Astrocyte (in vitro differentiated cells and primary cell): ENCODE data around the gene NUBPL. TPM values are rescaled to one million over a fixed set of nuclear protein-coding genes. Genes with fewer than 3 reads are reported as not detected.

Experiments used
- DNase-seq: peaks from one replicate; pipeline ENCODE4 v3.0.0-alpha.2; 2010; ENCODE audit warnings: low read depth
- FAIRE-seq: peaks from 2 replicates; lab custom pipeline; 2011; peaks lifted over from hg19 to GRCh38; lab: Jason Lieb, UNC
- H2AFZ ChIP-seq: 2 replicates; pipeline ENCODE4 v1.6.0; 2012; ENCODE audit warnings: low read depth, low read length, inconsistent platforms
- H3K27ac ChIP-seq: 2 replicates; pipeline ENCODE4 v1.5.1; 2011; ENCODE audit warnings: low read depth, low read length, inconsistent platforms
- H3K27me3 ChIP-seq: 2 replicates; pipeline ENCODE4 v1.6.0; 2011; ENCODE audit warnings: low read length, inconsistent platforms; ENCODE audit not compliant: insufficient read depth
- H3K36me3 ChIP-seq: 2 replicates; pipeline ENCODE4 v1.5.1; 2011; ENCODE audit warnings: low read length, inconsistent platforms; ENCODE audit not compliant: insufficient read depth
- H3K4me1 ChIP-seq: 2 replicates; pipeline ENCODE4 v1.5.1; 2011; ENCODE audit warnings: low read length, inconsistent platforms; ENCODE audit not compliant: insufficient read depth
- H3K4me2 ChIP-seq: 2 replicates; pipeline ENCODE4 v1.6.0; 2012; ENCODE audit warnings: low read length, inconsistent platforms
- H3K4me3 ChIP-seq: 2 replicates; pipeline ENCODE4 v1.5.1; 2011; ENCODE audit warnings: low read depth, mild to moderate bottlenecking, low read length, inconsistent platforms; ENCODE audit not compliant: insufficient read depth
- H3K79me2 ChIP-seq: 2 replicates; pipeline ENCODE4 v1.6.0; 2012; ENCODE audit warnings: mild to moderate bottlenecking, low read length, inconsistent platforms; ENCODE audit not compliant: insufficient read depth
- H3K9ac ChIP-seq: 2 replicates; pipeline ENCODE4 v1.6.0; 2012; ENCODE audit warnings: mild to moderate bottlenecking, low read length, inconsistent platforms
- H3K9me3 ChIP-seq: 2 replicates; pipeline ENCODE4 v1.5.1; 2012; ENCODE audit warnings: low read depth, mild to moderate bottlenecking, low read length, inconsistent platforms; ENCODE audit not compliant: insufficient read depth
- H4K20me1 ChIP-seq: 2 replicates; pipeline ENCODE4 v1.6.0; 2012; ENCODE audit warnings: low read length, inconsistent platforms; ENCODE audit not compliant: insufficient read depth
- H3K27ac Mint-ChIP-seq: one replicate; pipeline ENCODE4 v1.8.0; 2021; ENCODE audit warnings: mild to moderate bottlenecking, mixed read lengths; ENCODE audit not compliant: unreplicated experiment
- H3K27me3 Mint-ChIP-seq: one replicate; pipeline ENCODE4 v1.8.0; 2021; ENCODE audit warnings: low read depth, mixed read lengths; ENCODE audit not compliant: unreplicated experiment
- H3K36me3 Mint-ChIP-seq: one replicate; pipeline ENCODE4 v1.8.0; 2021; ENCODE audit warnings: low read depth, mixed read lengths; ENCODE audit not compliant: unreplicated experiment
- H3K4me1 Mint-ChIP-seq: one replicate; pipeline ENCODE4 v1.8.0; 2021; ENCODE audit warnings: low read depth, mixed read lengths; ENCODE audit not compliant: unreplicated experiment
- H3K4me3 Mint-ChIP-seq: one replicate; pipeline ENCODE4 v1.8.0; 2021; ENCODE audit warnings: mild to moderate bottlenecking, moderate library complexity, mixed read lengths; ENCODE audit not compliant: unreplicated experiment
- H3K9me3 Mint-ChIP-seq: one replicate; pipeline ENCODE4 v1.8.0; 2021; ENCODE audit warnings: mild to moderate bottlenecking, mixed read lengths; ENCODE audit not compliant: unreplicated experiment
- CTCF ChIP-seq: IDR thresholded peaks from 2 replicates; pipeline ENCODE4 v1.5.1; 2011; ENCODE audit warnings: low read depth, mild to moderate bottlenecking, inconsistent platforms, low read length, moderate library complexity; ENCODE audit not compliant: insufficient read depth
- EZH2 ChIP-seq: IDR thresholded peaks from 2 replicates; pipeline ENCODE4 v1.6.1; 2012; ENCODE audit warnings: mild to moderate bottlenecking, low read length, inconsistent platforms; ENCODE audit not compliant: insufficient read depth
- total RNA-seq: library from RNA; stranded (reverse); gene quantifications from 2 replicates; pipeline ENCODE4 v1.2.1, GENCODE V29; 2021

Gene NUBPL
- total RNA-seq, 1 donor from 2014 or later: 9.0 TPM

- H3K27me3 ChIP-seq: no peaks in the 10 kb centered on the region
- H3K4me1 Mint-ChIP-seq: no peaks in the 10 kb centered on the region
- H3K36me3 ChIP-seq: no peaks in the 10 kb centered on the region
- H3K36me3 Mint-ChIP-seq: peaks cover 36% of the 10 kb centered on the region
- no peak for DNase-seq
- no peaks in the 10 kb centered on the region for H3K79me2 ChIP-seq
- H3K4me3 ChIP-seq: no peak overlapping the region
- H3K27ac Mint-ChIP-seq: no peak overlapping the region
- H4K20me1 ChIP-seq: no peaks in the 10 kb centered on the region
- H3K9me3 ChIP-seq: no peaks in the 10 kb centered on the region
- H3K27ac ChIP-seq: no peak overlapping the region
- H3K4me2 ChIP-seq: no peak overlapping the region
- no peak for FAIRE-seq
- no peaks in the 10 kb centered on the region for H3K4me1 ChIP-seq
- peaks cover 17% of the 10 kb centered on the region for H3K9me3 Mint-ChIP-seq
- no peaks in the 10 kb centered on the region for H3K27me3 Mint-ChIP-seq
- H3K9ac ChIP-seq: no peak overlapping the region
- no peak overlapping the region for H2AFZ ChIP-seq
- TF ChIP-seq EZH2: no peak
- TF ChIP-seq CTCF: no peak
- no peak overlapping the region for H3K4me3 Mint-ChIP-seq
Measured at GRCh38 chr14:31700282-31701074, 139.3 kb downstream of the NUBPL start.

- TF ChIP-seq CTCF: no peak
- no peak for TF ChIP-seq EZH2
- DNase-seq (no peak), FAIRE-seq (no peak)
- Mint-ChIP-seq H3K9me3 (peaks cover 21% of the 10 kb centered on the region), H3K36me3 (peaks cover 42% of the 10 kb centered on the region), H3K27ac (no peak overlapping the region), H3K4me1 (no peaks in the 10 kb centered on the region), H3K27me3 (no peaks in the 10 kb centered on the region), H3K4me3 (no peak overlapping the region)
- Histone ChIP-seq H3K27me3 (no peaks in the 10 kb centered on the region), H3K9ac (no peak overlapping the region), H3K79me2 (no peaks in the 10 kb centered on the region), H3K27ac (no peak overlapping the region), H3K4me3 (no peak overlapping the region), H4K20me1 (no peaks in the 10 kb centered on the region), H3K36me3 (no peaks in the 10 kb centered on the region), H3K4me2 (no peak overlapping the region), H2AFZ (no peak overlapping the region), H3K4me1 (no peaks in the 10 kb centered on the region), H3K9me3 (no peaks in the 10 kb centered on the region)
Measured at GRCh38 chr14:31702130-31702529, 140.9 kb downstream of the NUBPL start.

- no peak overlapping the region for H3K4me3 Mint-ChIP-seq
- TF ChIP-seq CTCF (no peak), EZH2 (no peak)
- Histone ChIP-seq H3K36me3 (no peaks in the 10 kb centered on the region), H4K20me1 (no peaks in the 10 kb centered on the region), H3K4me3 (no peak overlapping the region), H3K27ac (no peak overlapping the region), H2AFZ (no peak overlapping the region), H3K4me1 (no peaks in the 10 kb centered on the region), H3K4me2 (no peak overlapping the region), H3K27me3 (no peaks in the 10 kb centered on the region), H3K79me2 (no peaks in the 10 kb centered on the region), H3K9me3 (no peaks in the 10 kb centered on the region), H3K9ac (no peak overlapping the region)
- DNase-seq (no peak), FAIRE-seq (no peak)
- H3K4me1 Mint-ChIP-seq: no peaks in the 10 kb centered on the region
- H3K27ac Mint-ChIP-seq: no peak overlapping the region
- peaks cover 21% of the 10 kb centered on the region for H3K9me3 Mint-ChIP-seq
- peaks cover 42% of the 10 kb centered on the region for H3K36me3 Mint-ChIP-seq
- H3K27me3 Mint-ChIP-seq: no peaks in the 10 kb centered on the region
Measured at GRCh38 chr14:31703056-31703455, 141.9 kb downstream of the NUBPL start.
